VCaP (cell line): ENCODE measurements around the gene ZNF160.

Source experiments
- H3K27ac ChIP-seq: fragments of 450-650 bp; 2 replicates; pipeline ENCODE4 v1.5.1; 2017
- CTCF ChIP-seq: fragments of 450-650 bp; conservative IDR thresholded peaks from 2 replicates; pipeline ENCODE4 v1.5.1; 2017; ENCODE audit warnings: mild to moderate bottlenecking, moderate library complexity

The ZNF160 gene

GRCh38 chr19:53068199-53068598 is 35.0 kb downstream of the ZNF160 start:
- no peak for TF ChIP-seq CTCF
- H3K27ac ChIP-seq = no peak overlapping the region

DNA sequence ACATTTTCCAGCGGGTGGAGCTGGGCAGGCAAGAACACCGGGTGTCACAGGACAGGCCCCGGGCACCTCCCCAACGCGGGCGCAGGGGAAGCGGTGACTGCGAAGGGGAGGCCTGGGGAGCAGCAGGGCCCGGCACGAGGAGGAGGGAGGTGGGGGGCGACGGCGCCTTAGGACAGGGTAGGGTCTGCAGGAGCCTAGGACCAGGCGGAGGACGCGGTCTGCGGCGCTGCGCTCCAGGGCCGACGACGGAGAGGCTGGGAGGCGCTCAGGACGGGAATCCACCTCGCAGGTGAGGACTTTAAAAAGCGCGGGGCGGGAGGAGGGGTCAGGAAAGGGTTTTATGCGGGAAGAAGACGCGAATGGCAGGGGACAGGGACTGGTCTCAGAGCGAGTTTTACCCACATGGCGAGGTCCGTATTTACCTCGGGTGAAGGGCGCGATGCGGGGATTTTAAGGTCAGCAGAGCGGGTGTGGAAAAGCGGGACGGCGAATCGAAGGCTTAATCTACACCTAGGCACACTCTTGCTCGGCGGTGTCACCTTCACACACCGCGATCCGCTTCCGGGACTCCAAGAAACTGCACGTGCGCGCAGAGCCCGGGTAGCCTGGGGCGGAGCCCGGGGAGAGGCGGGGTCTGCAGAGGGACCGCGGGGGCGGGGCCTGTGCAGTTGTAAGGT is 45.2 kb downstream of the ZNF160 start:
- peak overlapping the region; percentile 81 for H3K27ac ChIP-seq
- no peak for TF ChIP-seq CTCF

DNA sequence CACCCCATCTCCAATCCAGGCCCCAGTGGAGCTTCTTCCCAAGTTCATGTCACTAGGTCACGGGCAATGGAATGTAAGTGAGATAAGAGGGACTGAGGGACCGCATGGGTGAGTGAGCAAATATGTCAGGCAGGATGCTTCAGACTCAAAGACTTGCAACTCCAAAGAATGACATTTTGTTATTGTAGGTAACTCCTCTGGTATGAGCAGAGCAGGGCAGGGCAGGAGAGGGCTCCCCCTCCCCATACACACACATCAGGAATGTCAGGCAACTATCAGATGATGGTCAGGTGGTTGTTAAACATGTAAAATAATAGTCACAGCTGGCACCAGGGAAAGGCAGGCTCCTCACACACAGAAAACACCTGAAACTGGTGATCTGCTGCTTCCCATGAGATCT is 48.1 kb downstream of the ZNF160 start:
- no peak for TF ChIP-seq CTCF
- H3K27ac ChIP-seq = no peak overlapping the region

DNA sequence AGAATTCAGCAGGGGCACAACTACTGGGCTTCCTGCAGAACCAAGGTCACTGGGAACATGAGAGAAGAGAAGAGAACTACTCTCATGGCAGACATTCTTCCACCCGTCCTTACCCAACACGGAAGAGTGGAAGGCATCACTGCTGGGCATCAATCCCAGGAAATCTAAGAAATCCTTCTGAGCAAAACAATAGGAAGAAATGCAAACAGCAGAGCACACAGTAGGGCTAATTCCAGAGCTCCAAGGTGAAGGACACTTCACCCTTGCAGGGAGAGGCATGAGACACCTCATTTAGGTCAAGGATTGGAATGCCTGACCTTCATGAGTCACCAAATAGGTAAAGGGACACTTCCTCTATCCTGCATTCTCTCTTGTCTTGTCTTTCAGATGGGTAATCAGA is 55.8 kb downstream of the ZNF160 start:
- TF ChIP-seq CTCF = no peak
- no peak overlapping the region for H3K27ac ChIP-seq

- TF ChIP-seq CTCF = no peak
- no peak overlapping the region for H3K27ac ChIP-seq
These were observed 57.7 kb downstream of the ZNF160 start for GRCh38 chr19:53045536-53045935.

DNA sequence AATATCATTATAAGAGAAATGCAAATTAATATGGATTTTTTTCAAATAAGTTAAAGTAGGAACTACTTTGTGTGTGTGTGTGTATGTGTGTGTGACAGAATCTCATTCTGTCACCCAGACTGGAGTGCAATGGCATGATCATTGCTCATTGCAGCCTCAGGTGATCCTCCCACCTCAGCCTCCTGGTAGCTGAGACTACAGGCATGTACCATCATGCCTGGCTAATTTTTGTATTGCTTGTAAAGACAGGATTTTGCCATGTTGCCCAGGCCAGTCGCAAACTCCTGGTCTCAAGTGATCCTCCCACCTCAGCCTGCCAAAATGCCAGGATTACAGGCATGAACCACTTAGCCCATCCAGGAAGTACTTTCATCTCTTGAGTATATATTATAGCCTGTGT is 61.9 kb downstream of the ZNF160 start:
- TF ChIP-seq CTCF = no peak
- no peak overlapping the region for H3K27ac ChIP-seq

GRCh38 chr19:53037101-53038097 is 65.8 kb downstream of the ZNF160 start:
- H3K27ac ChIP-seq = no peak overlapping the region
- no peak for TF ChIP-seq CTCF
